WTC11 (cell line): ENCODE results near the gene KRTAP10-7.
A peak's percentile ranks its signal among the peaks of the same experiment; 100 is the strongest.

ENCODE experiments used
- CREM ChIP-seq: sonication (generic); formaldehyde crosslinking; IDR thresholded peaks from 2 replicates; pipeline ENCODE4 v1.8.1; 2022; ENCODE audit warnings: mild to moderate bottlenecking, missing genetic modification reagents, moderate library complexity
- CTCF ChIP-seq: fragments of 200-600 bp; IDR thresholded peaks from 2 replicates; pipeline ENCODE4 v1.8.0; 2022; ENCODE audit warnings: antibody characterized with exemption
- MAX ChIP-seq: sonication (generic); formaldehyde crosslinking; IDR thresholded peaks from 2 replicates; pipeline ENCODE4 v1.8.0; 2022; ENCODE audit warnings: mild to moderate bottlenecking, missing genetic modification reagents
- SMAD3 ChIP-seq: sonication (generic); formaldehyde crosslinking; IDR thresholded peaks from 2 replicates; pipeline ENCODE4 v1.8.0; 2022; ENCODE audit warnings: missing genetic modification reagents, mild to moderate bottlenecking, borderline replicate concordance
- TCF7 ChIP-seq: sonication (generic); formaldehyde crosslinking; IDR thresholded peaks from 2 replicates; pipeline ENCODE4 v1.8.0; 2022; ENCODE audit warnings: mild to moderate bottlenecking, low read depth, missing genetic modification reagents, moderate library complexity
- USF2 ChIP-seq: sonication (generic); formaldehyde crosslinking; IDR thresholded peaks from 2 replicates; pipeline ENCODE4 v1.8.1; 2023; ENCODE audit warnings: mild to moderate bottlenecking, missing genetic modification reagents, moderate library complexity

- TF ChIP-seq USF2 (CRISPR knock-in tag) (no peak), MAX (CRISPR knock-in tag) (0 out of 2 replicates have a peak, but pooled peaks have one; percentile 24), CTCF (no peak), TCF7 (CRISPR knock-in tag) (no peak), SMAD3 (CRISPR knock-in tag) (no peak), CREM (CRISPR knock-in tag) (no peak)
Measured at GRCh38 chr21:44592446-44593311, 7.7 kb upstream of the KRTAP10-7 start, which contains the start of gene KRTAP10-6.
